GM08714 (cell line): ENCODE measurements around the gene FGF14.
"Not testable (repeated sequence)": the region's sequence is repeated elsewhere in the genome, so short reads cannot be mapped to it uniquely, and the experiment has no call there.

Experiments
- H3K4me3 ChIP-seq: fragments of 200-500 bp; sonication (Bioruptor generic); 2 replicates; pipeline ENCODE4 v1.5.1; 2014; ENCODE audit warnings: mild to moderate bottlenecking, low read length, inconsistent platforms
- ZNF274 ChIP-seq: IDR thresholded peaks from 2 replicates; pipeline ENCODE4 v1.6.1; 2012; ENCODE audit warnings: mild to moderate bottlenecking, low read depth, low read length

Gene FGF14

GRCh38 chr13:102040812-102041211 is 361.0 kb downstream of the FGF14 start:
- TF ChIP-seq ZNF274, result no peak

GRCh38 chr13:102039264-102039663 is 362.6 kb downstream of the FGF14 start:
- H3K4me3 ChIP-seq, result no peak overlapping the region
- no peak for TF ChIP-seq ZNF274

More at GRCh38 chr13:102040812-102041211, 361.0 kb downstream of the FGF14 start:
- H3K4me3 ChIP-seq, result no peak overlapping the region

- no peak for TF ChIP-seq ZNF274
- H3K4me3 ChIP-seq, result no peak overlapping the region
These were observed 363.1 kb downstream of the FGF14 start for GRCh38 chr13:102038787-102039186.

- no peak overlapping the region for H3K4me3 ChIP-seq
- TF ChIP-seq ZNF274, result no peak
These were observed 365.9 kb downstream of the FGF14 start for GRCh38 chr13:102035969-102036368.

- no peak overlapping the region for H3K4me3 ChIP-seq
- TF ChIP-seq ZNF274, result no peak
These were observed 368.0 kb downstream of the FGF14 start for GRCh38 chr13:102033857-102034331.

- H3K4me3 ChIP-seq, result no peak overlapping the region
- TF ChIP-seq ZNF274, result no peak
These were observed 368.5 kb downstream of the FGF14 start for GRCh38 chr13:102033386-102033785.

- no peak for TF ChIP-seq ZNF274
- H3K4me3 ChIP-seq, result no peak overlapping the region
These were observed 373.0 kb downstream of the FGF14 start for GRCh38 chr13:102028868-102029267.

- no peak overlapping the region for H3K4me3 ChIP-seq
- no peak for TF ChIP-seq ZNF274
These were observed 373.6 kb downstream of the FGF14 start for GRCh38 chr13:102028206-102028605.

- no peak for TF ChIP-seq ZNF274
- no peak overlapping the region for H3K4me3 ChIP-seq
These were observed 380.1 kb downstream of the FGF14 start for GRCh38 chr13:102021777-102022176.

- no peak for TF ChIP-seq ZNF274
- no peak overlapping the region for H3K4me3 ChIP-seq
These were observed 381.1 kb downstream of the FGF14 start for GRCh38 chr13:102020611-102021216.

- TF ChIP-seq ZNF274, result no peak
- no peak overlapping the region for H3K4me3 ChIP-seq
These were observed 383.1 kb downstream of the FGF14 start for GRCh38 chr13:102018716-102019115.

- no peak for TF ChIP-seq ZNF274
- no peak overlapping the region for H3K4me3 ChIP-seq
These were observed 384.6 kb downstream of the FGF14 start for GRCh38 chr13:102017248-102017647.

GRCh38 chr13:102012299-102013293 is 389.3 kb downstream of the FGF14 start:
- no peak for TF ChIP-seq ZNF274
- H3K4me3 ChIP-seq, result no peak overlapping the region

GRCh38 chr13:102011455-102011854 is 390.4 kb downstream of the FGF14 start:
- not testable (repeated sequence) for H3K4me3 ChIP-seq
